HUES64 (cell line): ENCODE results near the gene COL4A2.
"Not testable (repeated sequence)": the region's sequence is repeated elsewhere in the genome, so short reads cannot be mapped to it uniquely, and the experiment has no call there.

ENCODE experiments used
- H3K27ac ChIP-seq: 2 replicates; pipeline ENCODE4 v1.7.0; 2013; ENCODE audit warnings: low read depth, low read length, inconsistent platforms
- H3K27me3 ChIP-seq: 2 replicates; pipeline ENCODE4 v1.6.1; 2013; ENCODE audit warnings: mild to moderate bottlenecking, low read length; ENCODE audit not compliant: insufficient read depth
- H3K36me3 ChIP-seq: 2 replicates; pipeline ENCODE4 v1.6.1; 2013; ENCODE audit warnings: mild to moderate bottlenecking, low read length; ENCODE audit not compliant: insufficient read depth
- H3K4me1 ChIP-seq: 2 replicates; pipeline ENCODE4 v1.6.1; 2013; ENCODE audit warnings: mild to moderate bottlenecking, low read length, moderate library complexity; ENCODE audit not compliant: insufficient read depth
- H3K4me3 ChIP-seq: 2 replicates; pipeline ENCODE4 v1.5.1; 2013; ENCODE audit warnings: mild to moderate bottlenecking, low read length, moderate library complexity
- H3K9ac ChIP-seq: 2 replicates; pipeline ENCODE4 v1.6.1; 2013; ENCODE audit warnings: mild to moderate bottlenecking, low read depth, low read length
- H3K9me3 ChIP-seq: 2 replicates; pipeline ENCODE4 v1.6.1; 2013; ENCODE audit warnings: low read depth, low read length; ENCODE audit not compliant: insufficient read depth
- WGBS: fragments of 150-250, 120-280 bp; methylation state at CpG from one replicate; pipeline ENCODE4 v1.1.7; 2013; ENCODE audit warnings: missing lambda C conversion rate; 5-methylcytosine and 5-hydroxymethylcytosine counted together

COL4A2 gene

GRCh38 chr13:110310541-110311442, 3.7 kb downstream of the COL4A2 start:
- Histone ChIP-seq H3K27ac (no peak overlapping the region), H3K36me3 (peaks cover 14% of the 10 kb centered on the region; the same call in 1 of the 2 replicates), H3K9me3 (no peaks in the 10 kb centered on the region), H3K4me1 (peaks cover 8% of the 10 kb centered on the region), H3K4me3 (no peak overlapping the region), H3K9ac (no peak overlapping the region), H3K27me3 (peaks cover 10% of the 10 kb centered on the region; the same call in 1 of the 2 replicates)
- 89% methylated on average over 12 of the region's 14 CpGs for WGBS

GRCh38 chr13:110311443-110312338, 4.6 kb downstream of the COL4A2 start:
- H3K27ac ChIP-seq, result no peak overlapping the region
- H3K9me3 ChIP-seq, result no peaks in the 10 kb centered on the region
- H3K36me3 ChIP-seq, result peaks cover 16% of the 10 kb centered on the region
- WGBS, result 88% methylated on average over 27 of the region's 30 CpGs
- H3K4me1 ChIP-seq, result peaks cover 5% of the 10 kb centered on the region; the same call in 1 of the 2 replicates
- H3K9ac ChIP-seq, result no peak overlapping the region
- no peak overlapping the region for H3K4me3 ChIP-seq
- H3K27me3 ChIP-seq, result peaks cover 7% of the 10 kb centered on the region; the same call in 1 of the 2 replicates

- no peaks in the 10 kb centered on the region for H3K9me3 ChIP-seq
- H3K36me3 ChIP-seq, result peaks cover 22% of the 10 kb centered on the region
- peaks cover 7% of the 10 kb centered on the region; the same call in 1 of the 2 replicates for H3K27me3 ChIP-seq
- no peak overlapping the region for H3K9ac ChIP-seq
- 91% methylated on average over 4 of the region's 4 CpGs for WGBS
- no peak overlapping the region for H3K27ac ChIP-seq
- H3K4me3 ChIP-seq, result no peak overlapping the region
- H3K4me1 ChIP-seq, result peaks cover 5% of the 10 kb centered on the region; the same call in 1 of the 2 replicates
These were observed 5.4 kb downstream of the COL4A2 start for GRCh38 chr13:110312339-110313031.

GRCh38 chr13:110313261-110313660, 6.2 kb downstream of the COL4A2 start:
- 84% methylated on average over 21 of the region's 29 CpGs for WGBS
- H3K36me3 ChIP-seq, result peaks cover 22% of the 10 kb centered on the region
- H3K9me3 ChIP-seq, H3K9ac ChIP-seq, H3K27me3 ChIP-seq, H3K4me1 ChIP-seq, H3K27ac ChIP-seq, H3K4me3 ChIP-seq: not testable (repeated sequence)

- H3K27ac ChIP-seq, H3K9ac ChIP-seq, H3K27me3 ChIP-seq, H3K4me3 ChIP-seq, H3K9me3 ChIP-seq, H3K4me1 ChIP-seq: not testable (repeated sequence)
- H3K36me3 ChIP-seq, result peaks cover 22% of the 10 kb centered on the region
- WGBS, result 73% methylated on average over 11 of the region's 16 CpGs
These were observed 6.6 kb downstream of the COL4A2 start for GRCh38 chr13:110313733-110314132.

- no peak overlapping the region for H3K9ac ChIP-seq
- H3K9me3 ChIP-seq, result no peaks in the 10 kb centered on the region
- peaks cover 11% of the 10 kb centered on the region for H3K4me1 ChIP-seq
- H3K36me3 ChIP-seq, result peaks cover 18% of the 10 kb centered on the region
- no peaks in the 10 kb centered on the region for H3K27me3 ChIP-seq
- H3K27ac ChIP-seq, result no peak overlapping the region
- H3K4me3 ChIP-seq, result no peak overlapping the region
- WGBS, result 90% methylated on average over 18 of the region's 18 CpGs
These were observed 7.6 kb downstream of the COL4A2 start for GRCh38 chr13:110314516-110315245.

- H3K9ac ChIP-seq, result no peak overlapping the region
- H3K9me3 ChIP-seq, result no peaks in the 10 kb centered on the region
- 92% methylated on average over 10 of the region's 10 CpGs for WGBS
- H3K27ac ChIP-seq, result no peak overlapping the region
- no peaks in the 10 kb centered on the region for H3K27me3 ChIP-seq
- no peak overlapping the region for H3K4me3 ChIP-seq
- peaks cover 19% of the 10 kb centered on the region for H3K4me1 ChIP-seq
- H3K36me3 ChIP-seq, result peaks cover 10% of the 10 kb centered on the region
These were observed 9.1 kb downstream of the COL4A2 start for GRCh38 chr13:110316196-110316595.

- Histone ChIP-seq H3K27me3 (no peaks in the 10 kb centered on the region), H3K36me3 (peaks cover 9% of the 10 kb centered on the region), H3K4me3 (no peak overlapping the region), H3K9me3 (no peaks in the 10 kb centered on the region), H3K4me1 (peaks cover 19% of the 10 kb centered on the region), H3K27ac (no peak overlapping the region), H3K9ac (no peak overlapping the region)
- WGBS, result 93% methylated on average over 5 of the region's 5 CpGs
These were observed 10.0 kb downstream of the COL4A2 start for GRCh38 chr13:110317093-110317492.

- H3K27me3 ChIP-seq, result no peaks in the 10 kb centered on the region
- H3K9ac ChIP-seq, result no peak overlapping the region
- 95% methylated on average over 13 of the region's 13 CpGs for WGBS
- H3K36me3 ChIP-seq, result peaks cover 9% of the 10 kb centered on the region
- H3K27ac ChIP-seq, result no peak overlapping the region
- no peak overlapping the region for H3K4me3 ChIP-seq
- peaks cover 19% of the 10 kb centered on the region for H3K4me1 ChIP-seq
- no peaks in the 10 kb centered on the region for H3K9me3 ChIP-seq
These were observed 10.6 kb downstream of the COL4A2 start for GRCh38 chr13:110317496-110318195.

- Histone ChIP-seq H3K9ac (peak overlapping the region; percentile 1; the same call in 1 of the 2 replicates), H3K27ac (no peak overlapping the region)
- WGBS, result 80% methylated on average over 7 of the region's 7 CpGs
These were observed 11.8 kb downstream of the COL4A2 start for GRCh38 chr13:110318920-110319319.

More at GRCh38 chr13:110318920-110319319, 11.8 kb downstream of the COL4A2 start:
- Histone ChIP-seq H3K4me3 (no peak overlapping the region), H3K9me3 (no peaks in the 10 kb centered on the region), H3K36me3 (peaks cover 9% of the 10 kb centered on the region), H3K4me1 (peaks cover 28% of the 10 kb centered on the region), H3K27me3 (no peaks in the 10 kb centered on the region)
